Testis (tissue), 2 donors: ENCODE measurements around the gene APOD.

Experiments used
- CTCF ChIP-seq, 3 experiments: fragments of 450-650 bp in 2 of 3; fragments of 200-600 bp in 1 of 3; sonication (generic) in 1 of 3; IDR thresholded peaks; one replicate each; pipeline ENCODE4 v1.5.1; 2016 to 2019; ENCODE audit warnings: antibody characterized with exemption in 3 of 3, mild to moderate bottlenecking in 2 of 3, moderate library complexity in 1 of 3
- POLR2A ChIP-seq: fragments of 450-650 bp; IDR thresholded peaks from one replicate; pipeline ENCODE4 v1.6.1; 2017; ENCODE audit warnings: antibody characterized with exemption, mild to moderate bottlenecking, moderate library complexity

- TF ChIP-seq CTCF (IDR thresholded peaks at IDR 0.05) (no peak), POLR2A (no peak)
These were observed 28.6 kb downstream of the APOD start for GRCh38 chr3:195555110-195555509.
